Uterus (tissue), 4 donors: ENCODE measurements around the gene NFKBIZ. TPM values are rescaled to one million over a fixed set of nuclear protein-coding genes. Genes with fewer than 3 reads are reported as not detected.
"Not testable (repeated sequence)": the region's sequence is repeated elsewhere in the genome, so short reads cannot be mapped to it uniquely, and the experiment has no call there.

Experiments
- DNase-seq, 2 donors: peaks; one replicate each; pipeline ENCODE4 v3.0.0-alpha.2; 2019 to 2020
- H3K27ac ChIP-seq, 2 donors: fragments of 200-600 bp; sonication (generic); 1 replicate in 1 of 2; 2 replicates in 1 of 2; pipeline ENCODE4 v1.5.1; 2016 to 2018
- H3K27me3 ChIP-seq, 2 donors: fragments of 200-600 bp; sonication (generic); one replicate each; pipeline ENCODE4 v1.5.1; 2018 to 2019; ENCODE audit warnings: control low read depth in 1 of 2
- H3K36me3 ChIP-seq, 2 donors: fragments of 200-600 bp; sonication (generic); one replicate each; pipeline ENCODE4 v1.5.1; 2019; ENCODE audit warnings: control low read depth in 1 of 2
- H3K4me1 ChIP-seq, 2 donors: fragments of 200-600 bp; sonication (generic); one replicate each; pipeline ENCODE4 v1.5.1; 2018 to 2019; ENCODE audit warnings: control low read depth in 1 of 2
- H3K4me3 ChIP-seq, 2 donors: fragments of 200-600 bp; sonication (generic); 1 replicate in 1 of 2; 2 replicates in 1 of 2; pipeline ENCODE4 v1.5.1; 2018 to 2019; ENCODE audit warnings: mild to moderate bottlenecking in 1 of 2
- H3K9me3 ChIP-seq, 2 donors: fragments of 200-600 bp; sonication (generic); one replicate each; pipeline ENCODE4 v1.5.1; 2019; ENCODE audit warnings: control low read depth in 1 of 2
- POLR2A ChIP-seq, 2 donors: fragments of 450-650 bp; IDR thresholded peaks; one replicate each; pipeline ENCODE4 v1.6.1; 2016; ENCODE audit warnings: antibody characterized with exemption in 2 of 2, mild to moderate bottlenecking in 1 of 2, moderate library complexity in 1 of 2
- intact Hi-C: fragments of 100-400 bp; cut with DNase I; formaldehyde crosslinking; loops from one replicate; pipeline ENCODE4 v1.15.1; 2023; ENCODE audit warnings: low total_unique reads
- total RNA-seq, 4 donors: library from RNA; depleted of rRNA in 3 of 4; stranded (reverse); fragments of >200 nt in 3 of 4; gene quantifications; one replicate each; pipeline versions ENCODE4 v1.1.0 to v1.2.4, GENCODE V29; 2014 to 2023
- TF ChIP-seq, protein P1 (sequence below), 4 experiments: fragments of 200-600 bp in 2 of 4; fragments of 450-650 bp in 2 of 4; sonication (generic) in 2 of 4; IDR thresholded peaks; one replicate each; pipeline ENCODE4 v1.5.1; 2016 to 2019; ENCODE audit warnings: antibody characterized with exemption in 4 of 4, mild to moderate bottlenecking in 2 of 4, moderate library complexity in 1 of 4
- donor health status: DM: yes; HTN: yes; CAD: no.

Gene NFKBIZ
- total RNA-seq, 4 donors from 2014 or later, result 10.2 to 119 (median 58.9) TPM

DNA sequence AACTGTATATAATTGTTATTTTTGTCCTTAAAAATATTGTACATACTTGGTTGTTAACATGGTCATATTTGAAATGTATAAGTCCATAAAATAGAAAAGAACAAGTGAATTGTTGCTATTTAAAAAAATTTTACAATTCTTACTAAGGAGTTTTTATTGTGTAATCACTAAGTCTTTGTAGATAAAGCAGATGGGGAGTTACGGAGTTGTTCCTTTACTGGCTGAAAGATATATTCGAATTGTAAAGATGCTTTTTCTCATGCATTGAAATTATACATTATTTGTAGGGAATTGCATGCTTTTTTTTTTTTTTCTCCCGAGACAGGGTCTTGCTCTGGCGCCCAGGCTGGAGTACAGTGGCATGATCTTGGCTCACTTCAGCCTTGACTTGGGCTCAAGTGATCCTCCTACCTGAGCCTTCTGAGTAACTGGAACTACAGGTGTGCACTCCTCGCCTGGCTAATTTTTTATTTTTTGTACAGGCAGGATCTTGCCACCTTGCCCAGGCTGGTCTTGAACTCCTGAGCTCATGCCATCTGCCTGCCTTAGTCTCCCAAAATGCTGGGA, 10.7 kb downstream of the NFKBIZ start:
- no peaks in the 10 kb centered on the region for H3K27me3 ChIP-seq
- TF ChIP-seq, protein P1, sequence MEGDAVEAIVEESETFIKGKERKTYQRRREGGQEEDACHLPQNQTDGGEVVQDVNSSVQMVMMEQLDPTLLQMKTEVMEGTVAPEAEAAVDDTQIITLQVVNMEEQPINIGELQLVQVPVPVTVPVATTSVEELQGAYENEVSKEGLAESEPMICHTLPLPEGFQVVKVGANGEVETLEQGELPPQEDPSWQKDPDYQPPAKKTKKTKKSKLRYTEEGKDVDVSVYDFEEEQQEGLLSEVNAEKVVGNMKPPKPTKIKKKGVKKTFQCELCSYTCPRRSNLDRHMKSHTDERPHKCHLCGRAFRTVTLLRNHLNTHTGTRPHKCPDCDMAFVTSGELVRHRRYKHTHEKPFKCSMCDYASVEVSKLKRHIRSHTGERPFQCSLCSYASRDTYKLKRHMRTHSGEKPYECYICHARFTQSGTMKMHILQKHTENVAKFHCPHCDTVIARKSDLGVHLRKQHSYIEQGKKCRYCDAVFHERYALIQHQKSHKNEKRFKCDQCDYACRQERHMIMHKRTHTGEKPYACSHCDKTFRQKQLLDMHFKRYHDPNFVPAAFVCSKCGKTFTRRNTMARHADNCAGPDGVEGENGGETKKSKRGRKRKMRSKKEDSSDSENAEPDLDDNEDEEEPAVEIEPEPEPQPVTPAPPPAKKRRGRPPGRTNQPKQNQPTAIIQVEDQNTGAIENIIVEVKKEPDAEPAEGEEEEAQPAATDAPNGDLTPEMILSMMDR (IDR thresholded peaks at IDR 0.05), result no peak
- TF ChIP-seq POLR2A (IDR thresholded peaks at IDR 0.05), result no peak
- DNase-seq, result no peak
- H3K9me3 ChIP-seq, result no peaks in the 10 kb centered on the region
- H3K4me3 ChIP-seq, result no peak overlapping the region
- no peak overlapping the region for H3K27ac ChIP-seq
- no peaks in the 10 kb centered on the region for H3K36me3 ChIP-seq
- intact Hi-C loops, result no loop called here
- H3K4me1 ChIP-seq, result no peaks in the 10 kb centered on the region

DNA sequence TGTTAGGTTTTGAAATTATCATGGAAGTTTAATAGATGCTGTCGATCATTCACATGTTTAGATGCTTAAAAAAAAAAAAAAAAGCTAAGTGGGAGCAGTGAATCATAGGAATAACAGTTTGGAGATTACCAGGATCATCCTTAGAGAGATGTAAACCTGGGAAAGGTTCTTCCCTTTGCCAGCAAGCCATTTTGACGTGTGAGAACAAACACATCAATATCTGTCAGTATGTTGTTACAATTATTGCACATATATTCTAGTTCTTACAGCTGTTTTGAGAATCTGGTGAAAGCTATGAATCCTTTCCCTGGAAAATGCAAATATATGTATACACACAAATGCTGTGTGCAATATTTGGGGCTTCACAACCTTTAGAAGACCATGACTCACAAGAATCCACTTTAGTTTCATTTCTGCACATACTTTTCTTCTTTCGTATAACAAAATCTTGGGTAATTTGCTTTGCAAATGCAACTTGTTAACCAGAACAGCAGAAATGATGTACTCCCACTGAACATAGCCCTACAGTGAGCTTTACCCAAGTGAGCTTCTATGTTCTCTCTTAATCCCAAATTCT, 12.0 kb downstream of the NFKBIZ start:
- intact Hi-C loops, result no loop called here
- TF ChIP-seq POLR2A (IDR thresholded peaks at IDR 0.05), result no peak
- TF ChIP-seq, protein P1 (IDR thresholded peaks at IDR 0.05), result no peak
- Histone ChIP-seq H3K27me3 (no peaks in the 10 kb centered on the region), H3K4me1 (no peaks in the 10 kb centered on the region), H3K4me3 (no peak overlapping the region), H3K27ac (no peak overlapping the region), H3K9me3 (no peaks in the 10 kb centered on the region), H3K36me3 (no peaks in the 10 kb centered on the region)
- no peak for DNase-seq

DNA sequence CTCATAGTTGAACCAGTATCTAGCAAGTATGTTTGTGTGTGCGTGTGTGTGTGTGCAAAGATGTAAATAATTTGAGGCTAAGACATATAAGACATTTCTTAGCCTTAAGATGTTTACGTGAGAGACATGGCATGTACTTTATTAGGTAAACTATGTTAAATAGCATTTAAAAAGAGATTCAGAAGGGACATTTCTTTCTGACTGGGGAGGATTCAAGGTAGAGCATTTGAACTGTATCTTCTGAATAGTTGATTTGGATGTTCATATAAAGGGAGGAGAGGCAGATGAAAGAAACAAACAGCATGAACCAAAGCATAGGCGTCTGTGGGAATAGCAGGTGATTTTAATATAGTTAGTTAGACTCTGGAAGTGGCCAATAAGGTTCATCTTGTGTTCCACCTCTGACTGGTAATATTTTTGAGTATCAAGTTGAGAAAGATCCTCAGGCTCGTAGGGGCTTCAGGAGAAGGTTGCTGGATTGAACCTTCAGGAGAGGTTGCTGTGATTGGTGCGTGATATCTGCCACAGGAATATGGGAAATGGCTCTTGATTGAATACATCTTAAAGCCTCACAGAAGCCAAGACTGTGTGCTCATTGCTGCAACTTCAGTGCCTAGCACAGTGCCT, 12.6 kb downstream of the NFKBIZ start:
- no peaks in the 10 kb centered on the region for H3K9me3 ChIP-seq
- DNase-seq, result no peak
- no peak for TF ChIP-seq POLR2A (IDR thresholded peaks at IDR 0.05)
- TF ChIP-seq, protein P1 (IDR thresholded peaks at IDR 0.05), result no peak
- intact Hi-C loops, result no loop called here
- no peaks in the 10 kb centered on the region for H3K4me1 ChIP-seq
- H3K27ac ChIP-seq, result no peak overlapping the region
- no peak overlapping the region for H3K4me3 ChIP-seq
- H3K27me3 ChIP-seq, result no peaks in the 10 kb centered on the region
- H3K36me3 ChIP-seq, result no peaks in the 10 kb centered on the region

DNA sequence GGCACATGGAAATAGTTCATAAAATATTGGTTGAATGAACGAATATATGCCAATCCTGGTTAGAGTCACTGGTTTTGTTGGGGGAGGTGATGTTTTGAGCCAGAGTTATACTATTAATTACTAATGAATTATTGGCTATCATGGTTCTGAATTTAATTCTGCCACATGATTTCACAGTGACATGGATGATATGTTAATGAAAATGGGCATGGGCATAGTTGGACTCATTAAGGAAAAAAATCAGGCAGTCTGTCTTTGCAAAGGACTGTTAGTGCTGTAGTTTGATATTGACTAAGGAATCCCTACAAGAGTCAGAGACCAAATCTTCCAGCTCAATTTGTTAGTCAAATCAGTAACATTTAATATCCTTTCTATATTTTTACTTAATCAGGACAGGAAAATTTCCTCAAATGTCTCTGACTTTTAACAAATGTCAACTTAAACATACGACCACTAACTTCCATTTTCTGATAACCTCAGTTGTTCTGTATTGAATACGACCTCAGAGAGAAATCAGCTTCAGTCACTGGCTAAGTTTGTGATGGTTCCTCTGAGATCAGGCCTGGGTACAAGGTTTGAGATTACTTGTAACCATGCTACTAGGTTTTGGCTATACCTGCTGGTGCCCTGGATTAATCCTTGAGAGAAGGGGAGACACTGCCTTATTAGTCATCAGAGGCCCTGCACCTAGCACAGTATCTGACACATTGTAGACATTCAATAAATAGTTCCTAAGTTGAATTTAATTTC, 13.3 kb downstream of the NFKBIZ start:
- DNase-seq, result no peak
- no peaks in the 10 kb centered on the region for H3K4me1 ChIP-seq
- H3K4me3 ChIP-seq, result no peak overlapping the region
- no peak overlapping the region for H3K27ac ChIP-seq
- no peak for TF ChIP-seq POLR2A (IDR thresholded peaks at IDR 0.05)
- intact Hi-C loops, result no loop called here
- no peaks in the 10 kb centered on the region for H3K9me3 ChIP-seq
- H3K27me3 ChIP-seq, result no peaks in the 10 kb centered on the region
- no peaks in the 10 kb centered on the region for H3K36me3 ChIP-seq

DNA sequence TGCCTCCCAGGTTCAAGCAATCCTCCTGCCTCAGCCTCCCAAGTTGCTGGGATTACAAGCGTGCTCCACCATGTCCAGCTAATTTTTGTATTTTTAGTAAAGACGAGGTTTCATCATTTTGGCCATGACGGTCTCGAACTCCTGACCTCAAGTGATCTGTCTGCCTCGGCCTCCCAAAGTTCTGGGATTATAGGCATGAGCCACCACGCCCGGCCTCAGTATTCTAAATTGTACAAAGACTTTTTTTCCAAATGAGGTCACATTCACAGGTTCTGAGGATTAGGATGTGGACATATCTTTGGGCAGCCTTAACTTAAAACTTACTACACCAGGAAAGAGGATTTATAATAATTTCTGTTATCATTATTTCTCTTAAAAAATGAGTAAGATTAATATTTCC, 15.6 kb downstream of the NFKBIZ start:
- H3K4me1 ChIP-seq, H3K4me3 ChIP-seq, H3K27ac ChIP-seq, H3K9me3 ChIP-seq, DNase-seq, H3K36me3 ChIP-seq, H3K27me3 ChIP-seq, intact Hi-C loops: not testable (repeated sequence)
